Measurements from ENCODE around the gene OTUB1. TPM values are rescaled to one million over a fixed set of nuclear protein-coding genes. Genes with fewer than 3 reads are reported as not detected.

Gene OTUB1
- total and polyA plus RNA-seq, 4 donors, result 37.0 to 67.9 (median 39.9) TPM

- Histone ChIP-seq H3K27ac (ENCODE audit: low read depth in 1 of 2, low read length in 2 of 2) (no peak overlapping the region), H3K4me1 (ENCODE audit: control insufficient read depth in 1 of 2, insufficient read depth in 2 of 2, low read length in 2 of 2) (no peaks in the 10 kb centered on the region), H3K36me3 (ENCODE audit: control insufficient read depth in 1 of 2, insufficient read depth in 2 of 2, low read length in 1 of 2) (no peaks in the 10 kb centered on the region), H3K27me3 (ENCODE audit: control insufficient read depth in 1 of 2, insufficient read depth in 2 of 2, low read length in 1 of 2) (no peaks in the 10 kb centered on the region), H3K9me3 (ENCODE audit: control insufficient read depth, low read length) (no peaks in the 10 kb centered on the region), H3K4me3 (ENCODE audit: low read length in 2 of 2) (peak overlapping the region; percentile 0 to 1)
- intact Hi-C loops (cut with DNase I), result no loop called here
- WGBS, 2 donors, result 3% methylated on average over 40 of the region's 40 CpGs
- peak; percentile 89 to 93 for DNase-seq
- peak; percentile 86 for ATAC-seq (ENCODE audit: low FRiP score)
Observed at GRCh38 chr11:64007629-64008282, 21.5 kb downstream of the OTUB1 start.

GRCh38 chr11:64008283-64008913 is 22.2 kb downstream of the OTUB1 start:
- intact Hi-C loops (cut with DNase I), result no loop called here
- no peak for ATAC-seq (ENCODE audit: low FRiP score)
- no peak for DNase-seq
- Histone ChIP-seq H3K27me3 (ENCODE audit: control insufficient read depth in 1 of 2, insufficient read depth in 2 of 2, low read length in 1 of 2) (no peaks in the 10 kb centered on the region), H3K4me3 (ENCODE audit: low read length in 2 of 2) (no peak overlapping the region), H3K4me1 (ENCODE audit: control insufficient read depth in 1 of 2, insufficient read depth in 2 of 2, low read length in 2 of 2) (no peaks in the 10 kb centered on the region), H3K27ac (ENCODE audit: low read depth in 1 of 2, low read length in 2 of 2) (no peak overlapping the region), H3K36me3 (ENCODE audit: control insufficient read depth in 1 of 2, insufficient read depth in 2 of 2, low read length in 1 of 2) (no peaks in the 10 kb centered on the region), H3K9me3 (ENCODE audit: control insufficient read depth, low read length) (no peaks in the 10 kb centered on the region)
- WGBS, 2 donors, result 94% methylated on average over 23 to 26 of the region's 26 CpGs

- no peak for ATAC-seq (ENCODE audit: low FRiP score)
- Histone ChIP-seq H3K4me1 (ENCODE audit: control insufficient read depth in 1 of 2, insufficient read depth in 2 of 2, low read length in 2 of 2) (no peaks in the 10 kb centered on the region), H3K36me3 (ENCODE audit: control insufficient read depth in 1 of 2, insufficient read depth in 2 of 2, low read length in 1 of 2) (no peaks in the 10 kb centered on the region), H3K4me3 (ENCODE audit: low read length in 2 of 2) (no peak overlapping the region), H3K9me3 (ENCODE audit: control insufficient read depth, low read length) (no peaks in the 10 kb centered on the region), H3K27ac (ENCODE audit: low read depth in 1 of 2, low read length in 2 of 2) (no peak overlapping the region), H3K27me3 (ENCODE audit: control insufficient read depth in 1 of 2, insufficient read depth in 2 of 2, low read length in 1 of 2) (no peaks in the 10 kb centered on the region)
- WGBS, 2 donors, result 93 to 94% methylated on average over 18 of the region's 18 CpGs
- intact Hi-C loops (cut with DNase I), result no loop called here
- no peak for DNase-seq
Observed at GRCh38 chr11:64008914-64009633, 22.8 kb downstream of the OTUB1 start.

GRCh38 chr11:64009710-64010109 is 23.5 kb downstream of the OTUB1 start:
- no peaks in the 10 kb centered on the region for H3K9me3 ChIP-seq (ENCODE audit: control insufficient read depth, low read length)
- no peak for ATAC-seq (ENCODE audit: low FRiP score)
- intact Hi-C loops (cut with DNase I), result no loop called here
- no peaks in the 10 kb centered on the region for H3K27me3 ChIP-seq (ENCODE audit: control insufficient read depth in 1 of 2, insufficient read depth in 2 of 2, low read length in 1 of 2)
- DNase-seq, result no peak
- no peaks in the 10 kb centered on the region for H3K4me1 ChIP-seq (ENCODE audit: control insufficient read depth in 1 of 2, insufficient read depth in 2 of 2, low read length in 2 of 2)
- H3K4me3 ChIP-seq (ENCODE audit: low read length in 2 of 2), result no peak overlapping the region
- 97 to 98% methylated on average over 8 of the region's 8 CpGs for WGBS, 2 donors
- no peaks in the 10 kb centered on the region for H3K36me3 ChIP-seq (ENCODE audit: control insufficient read depth in 1 of 2, insufficient read depth in 2 of 2, low read length in 1 of 2)
- H3K27ac ChIP-seq (ENCODE audit: low read depth in 1 of 2, low read length in 2 of 2), result no peak overlapping the region

- Histone ChIP-seq H3K9me3 (ENCODE audit: control insufficient read depth, low read length) (no peaks in the 10 kb centered on the region), H3K4me1 (ENCODE audit: control insufficient read depth in 1 of 2, insufficient read depth in 2 of 2, low read length in 2 of 2) (no peaks in the 10 kb centered on the region), H3K27ac (ENCODE audit: low read depth in 1 of 2, low read length in 2 of 2) (no peak overlapping the region), H3K36me3 (ENCODE audit: control insufficient read depth in 1 of 2, insufficient read depth in 2 of 2, low read length in 1 of 2) (no peaks in the 10 kb centered on the region), H3K27me3 (ENCODE audit: control insufficient read depth in 1 of 2, insufficient read depth in 2 of 2, low read length in 1 of 2) (no peaks in the 10 kb centered on the region), H3K4me3 (ENCODE audit: low read length in 2 of 2) (no peak overlapping the region)
- ATAC-seq (ENCODE audit: low FRiP score), result no peak
- no peak for DNase-seq
- WGBS, 2 donors, result 93 to 100% methylated on average over 2 of the region's 2 CpGs
- intact Hi-C loops (cut with DNase I), result no loop called here
Observed at GRCh38 chr11:64010783-64011182, 24.5 kb downstream of the OTUB1 start.

GRCh38 chr11:64011371-64011770 is 25.1 kb downstream of the OTUB1 start:
- no peaks in the 10 kb centered on the region for H3K4me1 ChIP-seq (ENCODE audit: control insufficient read depth in 1 of 2, insufficient read depth in 2 of 2, low read length in 2 of 2)
- no peak overlapping the region for H3K27ac ChIP-seq (ENCODE audit: low read depth in 1 of 2, low read length in 2 of 2)
- H3K4me3 ChIP-seq (ENCODE audit: low read length in 2 of 2), result no peak overlapping the region
- no peaks in the 10 kb centered on the region for H3K27me3 ChIP-seq (ENCODE audit: control insufficient read depth in 1 of 2, insufficient read depth in 2 of 2, low read length in 1 of 2)
- H3K36me3 ChIP-seq (ENCODE audit: control insufficient read depth in 1 of 2, insufficient read depth in 2 of 2, low read length in 1 of 2), result no peaks in the 10 kb centered on the region
- no peak for ATAC-seq (ENCODE audit: low FRiP score)
- intact Hi-C loops (cut with DNase I), result no loop called here
- no peak for DNase-seq
- 85 to 89% methylated on average over 8 of the region's 8 CpGs for WGBS, 2 donors
- no peaks in the 10 kb centered on the region for H3K9me3 ChIP-seq (ENCODE audit: control insufficient read depth, low read length)

GRCh38 chr11:64013141-64013896 is 27.1 kb downstream of the OTUB1 start:
- ATAC-seq (ENCODE audit: low FRiP score) (no peak), DNase-seq (no peak)
- intact Hi-C loops (cut with DNase I), result no loop called here
- Histone ChIP-seq H3K36me3 (ENCODE audit: control insufficient read depth in 1 of 2, insufficient read depth in 2 of 2, low read length in 1 of 2) (no peaks in the 10 kb centered on the region), H3K4me3 (ENCODE audit: low read length in 2 of 2) (no peak overlapping the region), H3K27me3 (ENCODE audit: control insufficient read depth in 1 of 2, insufficient read depth in 2 of 2, low read length in 1 of 2) (no peaks in the 10 kb centered on the region), H3K27ac (ENCODE audit: low read depth in 1 of 2, low read length in 2 of 2) (no peak overlapping the region), H3K9me3 (ENCODE audit: control insufficient read depth, low read length) (no peaks in the 10 kb centered on the region), H3K4me1 (ENCODE audit: control insufficient read depth in 1 of 2, insufficient read depth in 2 of 2, low read length in 2 of 2) (no peaks in the 10 kb centered on the region)
- WGBS, 2 donors, result 90 to 91% methylated on average over 15 to 16 of the region's 16 CpGs

- Histone ChIP-seq H3K36me3 (ENCODE audit: control insufficient read depth in 1 of 2, insufficient read depth in 2 of 2, low read length in 1 of 2) (no peaks in the 10 kb centered on the region), H3K27me3 (ENCODE audit: control insufficient read depth in 1 of 2, insufficient read depth in 2 of 2, low read length in 1 of 2) (no peaks in the 10 kb centered on the region), H3K4me3 (ENCODE audit: low read length in 2 of 2) (no peak overlapping the region), H3K27ac (ENCODE audit: low read depth in 1 of 2, low read length in 2 of 2) (no peak overlapping the region), H3K9me3 (ENCODE audit: control insufficient read depth, low read length) (no peaks in the 10 kb centered on the region), H3K4me1 (ENCODE audit: control insufficient read depth in 1 of 2, insufficient read depth in 2 of 2, low read length in 2 of 2) (no peaks in the 10 kb centered on the region)
- no peak for DNase-seq
- no peak for ATAC-seq (ENCODE audit: low FRiP score)
- intact Hi-C loops (cut with DNase I), result no loop called here
- 85 to 89% methylated on average over 11 of the region's 11 CpGs for WGBS, 2 donors
Observed at GRCh38 chr11:64014356-64014755, 28.1 kb downstream of the OTUB1 start.
